Neural cell (in vitro differentiated cells): ENCODE data around the gene SV2A. TPM values are rescaled to one million over a fixed set of nuclear protein-coding genes. Genes with fewer than 3 reads are reported as not detected.

Experiments used
- H2AFZ ChIP-seq: fragments of 200-600, 300-800 bp; sonication (generic), shearing (Covaris generic); 2 replicates; pipeline ENCODE4 v1.6.0; 2014; ENCODE audit warnings: low read depth, mild to moderate bottlenecking, antibody characterized with exemption, low read length, moderate library complexity
- H3F3A ChIP-seq: fragments of 200-600 bp; shearing (Covaris generic); 2 replicates; pipeline ENCODE4 v1.6.1; 2016; ENCODE audit warnings: mild to moderate bottlenecking, moderate library complexity, mixed read lengths, antibody characterized with exemption, low read length; ENCODE audit not compliant: insufficient read depth, poor library complexity, severe bottlenecking
- H3K27ac ChIP-seq: fragments of 200-600, 300-800 bp; sonication (generic), shearing (Covaris generic); 2 replicates; pipeline ENCODE4 v1.5.1; 2014; ENCODE audit warnings: mild to moderate bottlenecking, low read length, moderate library complexity
- H3K27me3 ChIP-seq: fragments of 300-800, 200-600 bp; sonication (generic), shearing (Covaris generic); 2 replicates; pipeline ENCODE4 v1.6.0; 2014; ENCODE audit warnings: mild to moderate bottlenecking, low read depth, low read length, moderate library complexity; ENCODE audit not compliant: insufficient read depth
- H3K36me3 ChIP-seq: fragments of 300-800, 200-600 bp; sonication (generic), shearing (Covaris generic); 2 replicates; pipeline ENCODE4 v1.5.1; 2014; ENCODE audit warnings: mild to moderate bottlenecking, antibody characterized with exemption, low read length, moderate library complexity; ENCODE audit not compliant: insufficient read depth
- H3K4me2 ChIP-seq: fragments of 300-800, 200-600 bp; sonication (generic), shearing (Covaris generic); 2 replicates; pipeline ENCODE4 v1.6.0; 2014; ENCODE audit warnings: mild to moderate bottlenecking, low read length
- H3K4me3 ChIP-seq: fragments of 300-800, 200-600 bp; sonication (generic), shearing (Covaris generic); 2 replicates; pipeline ENCODE4 v1.5.1; 2014; ENCODE audit warnings: mild to moderate bottlenecking, low read length, moderate library complexity
- H3K79me2 ChIP-seq: fragments of 200-600 bp; shearing (Covaris generic); replicated peaks from 2 replicates; pipeline ENCODE4 v1.6.0; 2014; ENCODE audit warnings: mild to moderate bottlenecking, low read length, moderate library complexity; ENCODE audit not compliant: insufficient read depth
- H3K9ac ChIP-seq: fragments of 300-800, 200-600 bp; sonication (generic), shearing (Covaris generic); 2 replicates; pipeline ENCODE4 v1.6.1; 2016; ENCODE audit warnings: mild to moderate bottlenecking, low read length, mixed read lengths
- H3K9me2 ChIP-seq: fragments of 200-600 bp; shearing (Covaris generic); 2 replicates; pipeline ENCODE4 v1.6.1; 2016; ENCODE audit warnings: mild to moderate bottlenecking, low read length, mixed read lengths; ENCODE audit not compliant: insufficient read depth
- H3K9me3 ChIP-seq: fragments of 200-600, 300-800 bp; sonication (generic), shearing (Covaris generic); 2 replicates; pipeline ENCODE4 v1.6.1; 2016; ENCODE audit warnings: mild to moderate bottlenecking, mixed run types, low read length, moderate library complexity, mixed read lengths
- H4K20me1 ChIP-seq: fragments of 200-600 bp; shearing (Covaris generic); 2 replicates; pipeline ENCODE4 v1.6.1; 2016; ENCODE audit warnings: mild to moderate bottlenecking, mixed run types; ENCODE audit not compliant: insufficient read depth
- EP300 ChIP-seq: fragments of 450-650 bp; conservative IDR thresholded peaks from 2 replicates; pipeline ENCODE4 v1.6.1; 2014; ENCODE audit warnings: antibody characterized with exemption, mild to moderate bottlenecking, moderate library complexity; ENCODE audit not compliant: poor library complexity, severe bottlenecking
- EZH2 ChIP-seq: fragments of 200-600, 300-800 bp; shearing (Covaris generic), sonication (generic); IDR thresholded peaks from 2 replicates; pipeline ENCODE4 v1.6.1; 2014; ENCODE audit warnings: antibody characterized with exemption, low read length, borderline replicate concordance, mild to moderate bottlenecking; ENCODE audit not compliant: insufficient read depth, poor library complexity, severe bottlenecking
- MXI1 ChIP-seq: fragments of 450-650 bp; conservative IDR thresholded peaks from 2 replicates; pipeline ENCODE4 v1.6.1; 2014; ENCODE audit warnings: antibody characterized with exemption, mild to moderate bottlenecking; ENCODE audit not compliant: poor library complexity, severe bottlenecking
- POLR2AphosphoS5 ChIP-seq: IDR thresholded peaks from 2 replicates; pipeline ENCODE4 v1.6.1; 2012
- RAD21 ChIP-seq: fragments of 450-650 bp; conservative IDR thresholded peaks from 2 replicates; pipeline ENCODE4 v1.6.1; 2014; ENCODE audit warnings: antibody characterized with exemption, mild to moderate bottlenecking, moderate library complexity
- SMC3 ChIP-seq: fragments of 450-650 bp; conservative IDR thresholded peaks from 2 replicates; pipeline ENCODE4 v1.6.1; 2014; ENCODE audit warnings: antibody characterized with exemption, mild to moderate bottlenecking, moderate library complexity; ENCODE audit not compliant: poor library complexity
- TAF1 ChIP-seq: IDR thresholded peaks from 2 replicates; pipeline ENCODE4 v1.6.1; 2012; ENCODE audit warnings: low read depth
- polyA minus RNA-seq: library from RNA; depleted of rRNA, polyadenylated mRNA; stranded (reverse); fragments of >200 nt; gene quantifications from 2 replicates; pipeline ENCODE4 v1.2.3, GENCODE V29; 2014
- polyA plus RNA-seq: library from polyadenylated mRNA; depleted of rRNA; stranded (reverse); fragments of >200 nt; gene quantifications from 2 replicates; pipeline ENCODE4 v1.2.3, GENCODE V29; 2014
- TF ChIP-seq, protein P1 (sequence below): IDR thresholded peaks from 2 replicates; pipeline ENCODE4 v1.6.1; 2012; ENCODE audit warnings: borderline replicate concordance
- TF ChIP-seq, protein P2 (sequence below): fragments of 450-650 bp; IDR thresholded peaks from 2 replicates; pipeline ENCODE4 v1.5.1; 2014; ENCODE audit warnings: antibody characterized with exemption, mild to moderate bottlenecking, moderate library complexity; ENCODE audit not compliant: poor library complexity, severe bottlenecking

SV2A gene, protein sequence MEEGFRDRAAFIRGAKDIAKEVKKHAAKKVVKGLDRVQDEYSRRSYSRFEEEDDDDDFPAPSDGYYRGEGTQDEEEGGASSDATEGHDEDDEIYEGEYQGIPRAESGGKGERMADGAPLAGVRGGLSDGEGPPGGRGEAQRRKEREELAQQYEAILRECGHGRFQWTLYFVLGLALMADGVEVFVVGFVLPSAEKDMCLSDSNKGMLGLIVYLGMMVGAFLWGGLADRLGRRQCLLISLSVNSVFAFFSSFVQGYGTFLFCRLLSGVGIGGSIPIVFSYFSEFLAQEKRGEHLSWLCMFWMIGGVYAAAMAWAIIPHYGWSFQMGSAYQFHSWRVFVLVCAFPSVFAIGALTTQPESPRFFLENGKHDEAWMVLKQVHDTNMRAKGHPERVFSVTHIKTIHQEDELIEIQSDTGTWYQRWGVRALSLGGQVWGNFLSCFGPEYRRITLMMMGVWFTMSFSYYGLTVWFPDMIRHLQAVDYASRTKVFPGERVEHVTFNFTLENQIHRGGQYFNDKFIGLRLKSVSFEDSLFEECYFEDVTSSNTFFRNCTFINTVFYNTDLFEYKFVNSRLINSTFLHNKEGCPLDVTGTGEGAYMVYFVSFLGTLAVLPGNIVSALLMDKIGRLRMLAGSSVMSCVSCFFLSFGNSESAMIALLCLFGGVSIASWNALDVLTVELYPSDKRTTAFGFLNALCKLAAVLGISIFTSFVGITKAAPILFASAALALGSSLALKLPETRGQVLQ
- 78.1 and 95.3 TPM in 2 replicates for polyA plus RNA-seq
- 174 and 183 TPM in 2 replicates for polyA minus RNA-seq

DNA sequence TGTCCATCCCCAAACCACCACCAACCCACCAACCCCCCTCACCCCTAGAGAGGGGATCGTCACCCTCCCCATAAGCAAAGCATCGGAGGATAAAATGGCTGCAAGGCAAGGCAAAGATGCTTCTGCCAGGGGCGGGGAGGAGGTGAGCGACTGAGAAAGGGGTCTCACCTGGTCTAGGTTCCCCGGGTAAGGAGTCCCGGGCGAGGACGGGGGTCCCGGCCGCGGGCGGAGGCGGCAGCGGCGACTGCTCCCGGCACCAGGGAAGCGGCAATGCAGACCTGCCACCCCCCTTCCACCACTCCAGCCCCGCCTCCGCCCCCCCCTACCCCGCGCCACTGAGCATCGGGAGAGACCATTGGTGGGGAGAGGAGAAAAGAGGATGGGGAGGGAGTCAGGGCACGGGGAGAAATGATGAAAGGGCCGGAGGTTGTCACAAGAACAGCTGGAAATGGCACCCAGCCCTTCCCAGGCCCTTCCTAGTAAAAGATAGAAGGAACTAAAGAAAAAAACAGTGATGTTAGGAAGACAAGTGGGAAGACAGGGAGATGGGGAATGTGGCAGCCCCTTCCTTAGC lies at the start of gene SV2A:
Gene SV2A, minus strand, starts transcription at position 274 of the 574 bp plus-strand sequence. CDS start 4,004 bp downstream, outside the sequence.
- Histone ChIP-seq H3K9me2 (no peaks in the 10 kb centered on the region), H3K9ac (peak within 1 kb of the TSS; percentile 98), H3K4me2 (peak within 1 kb of the TSS; percentile 87), H2AFZ (peak within 1 kb of the TSS; percentile 45), H3K79me2 (peaks cover 42% of the 10 kb centered on the region), H3K4me3 (peak within 1 kb of the TSS; percentile 94), H3K27ac (peak within 1 kb of the TSS; percentile 83), H4K20me1 (no peaks in the 10 kb centered on the region), H3K27me3 (no peaks in the 10 kb centered on the region), H3K36me3 (no peaks in the 10 kb centered on the region), H3F3A (no peaks in the 10 kb centered on the region), H3K9me3 (no peaks in the 10 kb centered on the region)
- TF ChIP-seq SMC3 (peak; percentile 24), EZH2 (no peak), MXI1 (peak; percentile 61), RAD21 (no peak), TAF1 (peak; percentile 93), POLR2AphosphoS5 (peak; percentile 90), EP300 (peak; percentile 17)
- TF ChIP-seq, protein P1, sequence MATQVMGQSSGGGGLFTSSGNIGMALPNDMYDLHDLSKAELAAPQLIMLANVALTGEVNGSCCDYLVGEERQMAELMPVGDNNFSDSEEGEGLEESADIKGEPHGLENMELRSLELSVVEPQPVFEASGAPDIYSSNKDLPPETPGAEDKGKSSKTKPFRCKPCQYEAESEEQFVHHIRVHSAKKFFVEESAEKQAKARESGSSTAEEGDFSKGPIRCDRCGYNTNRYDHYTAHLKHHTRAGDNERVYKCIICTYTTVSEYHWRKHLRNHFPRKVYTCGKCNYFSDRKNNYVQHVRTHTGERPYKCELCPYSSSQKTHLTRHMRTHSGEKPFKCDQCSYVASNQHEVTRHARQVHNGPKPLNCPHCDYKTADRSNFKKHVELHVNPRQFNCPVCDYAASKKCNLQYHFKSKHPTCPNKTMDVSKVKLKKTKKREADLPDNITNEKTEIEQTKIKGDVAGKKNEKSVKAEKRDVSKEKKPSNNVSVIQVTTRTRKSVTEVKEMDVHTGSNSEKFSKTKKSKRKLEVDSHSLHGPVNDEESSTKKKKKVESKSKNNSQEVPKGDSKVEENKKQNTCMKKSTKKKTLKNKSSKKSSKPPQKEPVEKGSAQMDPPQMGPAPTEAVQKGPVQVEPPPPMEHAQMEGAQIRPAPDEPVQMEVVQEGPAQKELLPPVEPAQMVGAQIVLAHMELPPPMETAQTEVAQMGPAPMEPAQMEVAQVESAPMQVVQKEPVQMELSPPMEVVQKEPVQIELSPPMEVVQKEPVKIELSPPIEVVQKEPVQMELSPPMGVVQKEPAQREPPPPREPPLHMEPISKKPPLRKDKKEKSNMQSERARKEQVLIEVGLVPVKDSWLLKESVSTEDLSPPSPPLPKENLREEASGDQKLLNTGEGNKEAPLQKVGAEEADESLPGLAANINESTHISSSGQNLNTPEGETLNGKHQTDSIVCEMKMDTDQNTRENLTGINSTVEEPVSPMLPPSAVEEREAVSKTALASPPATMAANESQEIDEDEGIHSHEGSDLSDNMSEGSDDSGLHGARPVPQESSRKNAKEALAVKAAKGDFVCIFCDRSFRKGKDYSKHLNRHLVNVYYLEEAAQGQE, result peak; percentile 89
- TF ChIP-seq, protein P2, sequence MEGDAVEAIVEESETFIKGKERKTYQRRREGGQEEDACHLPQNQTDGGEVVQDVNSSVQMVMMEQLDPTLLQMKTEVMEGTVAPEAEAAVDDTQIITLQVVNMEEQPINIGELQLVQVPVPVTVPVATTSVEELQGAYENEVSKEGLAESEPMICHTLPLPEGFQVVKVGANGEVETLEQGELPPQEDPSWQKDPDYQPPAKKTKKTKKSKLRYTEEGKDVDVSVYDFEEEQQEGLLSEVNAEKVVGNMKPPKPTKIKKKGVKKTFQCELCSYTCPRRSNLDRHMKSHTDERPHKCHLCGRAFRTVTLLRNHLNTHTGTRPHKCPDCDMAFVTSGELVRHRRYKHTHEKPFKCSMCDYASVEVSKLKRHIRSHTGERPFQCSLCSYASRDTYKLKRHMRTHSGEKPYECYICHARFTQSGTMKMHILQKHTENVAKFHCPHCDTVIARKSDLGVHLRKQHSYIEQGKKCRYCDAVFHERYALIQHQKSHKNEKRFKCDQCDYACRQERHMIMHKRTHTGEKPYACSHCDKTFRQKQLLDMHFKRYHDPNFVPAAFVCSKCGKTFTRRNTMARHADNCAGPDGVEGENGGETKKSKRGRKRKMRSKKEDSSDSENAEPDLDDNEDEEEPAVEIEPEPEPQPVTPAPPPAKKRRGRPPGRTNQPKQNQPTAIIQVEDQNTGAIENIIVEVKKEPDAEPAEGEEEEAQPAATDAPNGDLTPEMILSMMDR, result no peak

DNA sequence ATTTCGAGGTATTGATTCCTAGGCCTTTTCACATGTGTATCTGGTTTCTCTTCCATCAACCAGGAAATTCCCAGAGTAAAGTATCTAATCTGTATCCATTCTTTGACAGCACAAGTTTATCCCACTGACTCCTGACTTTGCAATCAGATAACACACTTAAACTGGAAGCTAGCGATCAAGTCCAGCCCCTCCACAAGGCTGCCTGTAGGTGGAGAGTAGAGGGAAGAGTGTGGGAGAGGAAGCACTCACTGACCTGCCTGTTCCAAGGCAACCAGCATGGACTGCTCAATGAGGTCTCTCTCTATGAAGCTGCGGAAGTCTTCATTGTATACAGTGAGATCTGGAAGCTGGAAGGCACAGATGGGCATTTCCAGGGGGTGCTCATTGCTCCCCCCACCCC lies 49.4 kb upstream of the SV2A start:
- no peaks in the 10 kb centered on the region for H3K36me3 ChIP-seq
- no peak overlapping the region for H3K4me2 ChIP-seq
- H3K9me3 ChIP-seq, result no peaks in the 10 kb centered on the region
- H3F3A ChIP-seq, result no peaks in the 10 kb centered on the region
- no peaks in the 10 kb centered on the region for H3K9me2 ChIP-seq
- TF ChIP-seq SMC3, result no peak
- no peak for TF ChIP-seq EZH2
- TF ChIP-seq, protein P2, result no peak
- no peak for TF ChIP-seq RAD21
- no peak for TF ChIP-seq MXI1
- TF ChIP-seq EP300, result no peak
- no peak for TF ChIP-seq TAF1
- TF ChIP-seq, protein P1, result no peak
- TF ChIP-seq POLR2AphosphoS5, result no peak
- H3K9ac ChIP-seq, result no peak overlapping the region
- H3K27me3 ChIP-seq, result no peaks in the 10 kb centered on the region
- no peaks in the 10 kb centered on the region for H4K20me1 ChIP-seq
- no peak overlapping the region for H2AFZ ChIP-seq
- H3K4me3 ChIP-seq, result no peak overlapping the region
- no peaks in the 10 kb centered on the region for H3K79me2 ChIP-seq
- no peak overlapping the region for H3K27ac ChIP-seq
